ENCODE measurements around the gene FRMPD4.

GRCh38 chrX:12307961-12308360 lies 169.7 kb downstream of the FRMPD4 start:
- no peak for TF ChIP-seq CTCF (IDR thresholded peaks at IDR 0.05)
- TF ChIP-seq POLR2A (IDR thresholded peaks at IDR 0.05): no peak
- TF ChIP-seq EP300 (IDR thresholded peaks at IDR 0.05): no peak
